A549 treated with AZD9567 at 1 μM for 4 hours (cell line): ENCODE data around the gene MPP7. TPM values are rescaled to one million over a fixed set of nuclear protein-coding genes. Genes with fewer than 3 reads are reported as not detected.

ENCODE experiments used
- total RNA-seq: library from RNA; stranded (reverse); fragments of 200-300 nt; extraction: Qiagen RNA extraction; gene quantifications from 5 replicates; pipeline ENCODE4 v1.2.3, GENCODE V29; 2022; ENCODE audit not compliant: insufficient read depth

The MPP7 gene
- 0.09 to 0.26 TPM (median 0.21 TPM) in 4 of 5 replicates, not detected in the other for total RNA-seq

DNA sequence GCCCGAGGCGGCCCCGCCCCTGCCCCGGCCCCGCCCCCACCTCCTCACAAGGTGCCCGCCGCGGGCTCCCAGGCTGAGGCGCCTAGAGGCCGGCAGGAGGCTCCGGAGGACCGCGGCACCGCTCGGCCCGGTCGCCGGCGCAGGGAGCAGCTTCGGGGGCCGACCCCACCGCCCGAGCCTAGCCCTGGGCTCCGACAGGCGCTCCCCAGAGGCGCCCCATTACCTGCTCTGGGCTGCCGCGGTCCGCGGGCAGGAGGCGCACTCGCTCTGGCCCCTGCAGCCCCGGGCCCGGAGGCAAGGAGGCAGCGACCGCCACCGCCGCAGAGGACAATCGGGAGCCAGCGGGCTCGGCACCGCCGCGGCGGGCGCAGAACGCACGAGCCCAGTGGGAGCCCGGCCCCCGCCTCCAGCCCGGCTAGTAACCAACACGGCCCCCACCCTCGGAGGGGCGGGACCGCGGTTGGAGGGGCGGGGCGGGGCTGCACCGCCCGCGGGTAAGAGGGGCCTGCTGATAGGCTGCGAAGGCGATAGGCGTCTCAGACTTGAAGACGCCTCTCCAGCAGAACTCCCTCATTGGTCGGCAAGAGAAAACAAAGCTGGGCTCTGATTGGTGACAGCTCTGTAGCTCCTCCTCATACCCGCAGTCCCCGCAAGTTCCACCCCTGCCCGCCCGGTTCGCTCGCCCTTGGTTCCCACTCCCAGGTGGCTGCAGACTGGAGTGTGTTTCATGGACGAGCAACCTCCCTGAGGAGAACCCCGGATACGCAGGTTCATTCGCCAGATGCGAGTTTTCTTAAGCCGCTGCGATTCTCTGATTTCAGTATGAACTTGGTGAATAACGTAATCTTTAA lies at the start of gene MPP7:
TSS of gene MPP7 (minus strand) at position 427 of the 851 bp plus-strand sequence. CDS start 64,460 bp downstream, outside the sequence.

Other genes with a start within 250 kb of the MPP7 start
- 59.5 to 95.6 TPM (median 74.7 TPM) in 5 replicates for gene WAC, start 230.1 kb upstream of the MPP7 start, total RNA-seq